BE2C (cell line): Measurements from ENCODE around the gene KDM3A.
A peak's percentile ranks its signal among the peaks of the same experiment; 100 is the strongest.

Source experiments
- DNase-seq: peaks from one replicate; pipeline ENCODE4 v3.0.0-alpha.2; 2020
- H3K27me3 ChIP-seq: fragments of 250-450 bp; sonication (Bioruptor Pico); 2 replicates; pipeline ENCODE4 v1.5.1; 2020; ENCODE audit warnings: mild to moderate bottlenecking
- H3K36me3 ChIP-seq: fragments of 250-450 bp; sonication (Bioruptor Pico); 2 replicates; pipeline ENCODE4 v1.5.1; 2020; ENCODE audit warnings: mild to moderate bottlenecking
- H3K4me1 ChIP-seq: fragments of 250-450 bp; sonication (Bioruptor Pico); 2 replicates; pipeline ENCODE4 v1.5.1; 2020
- H3K4me3 ChIP-seq: 2 replicates; pipeline ENCODE4 v1.5.1; 2011; ENCODE audit warnings: low read depth, low read length
- H3K9me3 ChIP-seq: fragments of 250-450 bp; sonication (Bioruptor Pico); 2 replicates; pipeline ENCODE4 v1.5.1; 2020
- CTCF ChIP-seq: IDR thresholded peaks from 2 replicates; pipeline ENCODE4 v1.5.1; 2012; ENCODE audit warnings: mild to moderate bottlenecking, low read depth, low read length

KDM3A gene

GRCh38 chr2:86397986-86398385 is 43.2 kb upstream of the KDM3A start:
- Histone ChIP-seq H3K27me3 (no peaks in the 10 kb centered on the region), H3K9me3 (no peaks in the 10 kb centered on the region), H3K4me1 (no peaks in the 10 kb centered on the region; the same call in 1 of the 2 replicates), H3K36me3 (no peaks in the 10 kb centered on the region), H3K4me3 (no peak overlapping the region)
- peak; percentile 33 for DNase-seq
- no peak for TF ChIP-seq CTCF

GRCh38 chr2:86398500-86399474 is 42.4 kb upstream of the KDM3A start:
- no peak for DNase-seq
- no peaks in the 10 kb centered on the region for H3K27me3 ChIP-seq
- H3K4me3 ChIP-seq: no peak overlapping the region
- H3K9me3 ChIP-seq: no peaks in the 10 kb centered on the region
- no peaks in the 10 kb centered on the region; the same call in 1 of the 2 replicates for H3K4me1 ChIP-seq
- no peak for TF ChIP-seq CTCF
- H3K36me3 ChIP-seq: no peaks in the 10 kb centered on the region

GRCh38 chr2:86400321-86400720 is 40.9 kb upstream of the KDM3A start:
- H3K9me3 ChIP-seq: no peaks in the 10 kb centered on the region
- H3K36me3 ChIP-seq: no peaks in the 10 kb centered on the region
- no peaks in the 10 kb centered on the region for H3K27me3 ChIP-seq
- DNase-seq: no peak
- H3K4me3 ChIP-seq: no peak overlapping the region
- no peaks in the 10 kb centered on the region; the same call in 1 of the 2 replicates for H3K4me1 ChIP-seq
- no peak for TF ChIP-seq CTCF

- no peak for TF ChIP-seq CTCF
- no peaks in the 10 kb centered on the region for H3K9me3 ChIP-seq
- H3K4me1 ChIP-seq: no peaks in the 10 kb centered on the region
- H3K27me3 ChIP-seq: no peaks in the 10 kb centered on the region
- no peak for DNase-seq
- no peaks in the 10 kb centered on the region for H3K36me3 ChIP-seq
- H3K4me3 ChIP-seq: no peak overlapping the region
Measured at GRCh38 chr2:86410581-86410980, 30.6 kb upstream of the KDM3A start.

GRCh38 chr2:86411396-86411795 is 29.8 kb upstream of the KDM3A start:
- H3K36me3 ChIP-seq: no peaks in the 10 kb centered on the region
- no peaks in the 10 kb centered on the region for H3K27me3 ChIP-seq
- DNase-seq: no peak
- H3K4me3 ChIP-seq: no peak overlapping the region
- H3K4me1 ChIP-seq: no peaks in the 10 kb centered on the region
- H3K9me3 ChIP-seq: no peaks in the 10 kb centered on the region
- TF ChIP-seq CTCF: no peak

DNA sequence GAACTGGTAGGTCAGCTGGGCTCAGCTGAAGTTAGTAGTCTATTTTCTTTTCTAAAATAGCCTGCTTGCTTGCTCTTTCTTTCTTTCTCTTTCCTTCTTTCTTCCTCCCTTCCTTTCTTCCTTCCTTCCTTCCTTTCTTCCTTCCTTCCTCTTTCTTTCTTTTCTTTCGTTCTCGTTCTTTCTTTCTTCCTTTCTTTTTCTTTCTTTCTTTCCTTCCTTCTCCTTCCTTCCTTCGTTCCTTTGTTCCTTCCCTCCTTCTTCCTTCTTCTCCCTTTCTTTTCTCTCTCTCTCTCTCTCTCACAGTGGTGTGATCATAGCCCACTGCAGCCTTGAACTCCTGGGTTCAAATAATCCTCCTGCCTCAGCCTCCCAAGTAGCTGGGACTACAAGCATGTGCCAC is 29.2 kb upstream of the KDM3A start:
- no peak for TF ChIP-seq CTCF

More for the DNA sequence above, 29.2 kb upstream of the KDM3A start:
- H3K4me1 ChIP-seq: no peaks in the 10 kb centered on the region
- DNase-seq: no peak
- no peaks in the 10 kb centered on the region for H3K27me3 ChIP-seq
- no peaks in the 10 kb centered on the region for H3K36me3 ChIP-seq
- no peak overlapping the region for H3K4me3 ChIP-seq
- H3K9me3 ChIP-seq: no peaks in the 10 kb centered on the region
